Adipose tissue (tissue), 3 donors: ENCODE measurements around the gene RABL6. TPM values are rescaled to one million over a fixed set of nuclear protein-coding genes. Genes with fewer than 3 reads are reported as not detected.
"Not testable (repeated sequence)": the region's sequence is repeated elsewhere in the genome, so short reads cannot be mapped to it uniquely, and the experiment has no call there.

Experiments used
- H3K27ac ChIP-seq: one replicate; pipeline ENCODE4 v1.5.1; 2013; ENCODE audit warnings: low read depth, low read length
- WGBS, 3 donors: extraction: QIAGEN DNeasy Blood & Tissue Kit; methylation state at CpG; one replicate each; pipeline ENCODE4 v1.1.7; 2013; 5-methylcytosine and 5-hydroxymethylcytosine counted together
- polyA plus RNA-seq, 3 donors: library from polyadenylated mRNA; stranded (reverse); fragments of 200-250 nt; gene quantifications; one replicate each; pipeline ENCODE4 v1.2.3, GENCODE V29; 2013
- donor health status: healthy with polysubstance abuse.
- donor health status: Bipolar disorder and iron deficiency.
- donor health status: healthy.

RABL6 gene
- polyA plus RNA-seq, 3 donors = 51.5 to 55.7 (median 54.4) TPM

- peak overlapping the region; percentile 32 for H3K27ac ChIP-seq
- WGBS, 3 donors = 2 to 4% (median 2%) methylated on average over 28 to 29 of the region's 29 CpGs
These were observed 16.1 kb upstream of the RABL6 start for GRCh38 chr9:136791516-136792276.

GRCh38 chr9:136792321-136793085 lies 15.2 kb upstream of the RABL6 start:
- WGBS, 3 donors = 68 to 75% (median 69%) methylated on average over 15 of the region's 15 CpGs
- H3K27ac ChIP-seq = no peak overlapping the region

DNA sequence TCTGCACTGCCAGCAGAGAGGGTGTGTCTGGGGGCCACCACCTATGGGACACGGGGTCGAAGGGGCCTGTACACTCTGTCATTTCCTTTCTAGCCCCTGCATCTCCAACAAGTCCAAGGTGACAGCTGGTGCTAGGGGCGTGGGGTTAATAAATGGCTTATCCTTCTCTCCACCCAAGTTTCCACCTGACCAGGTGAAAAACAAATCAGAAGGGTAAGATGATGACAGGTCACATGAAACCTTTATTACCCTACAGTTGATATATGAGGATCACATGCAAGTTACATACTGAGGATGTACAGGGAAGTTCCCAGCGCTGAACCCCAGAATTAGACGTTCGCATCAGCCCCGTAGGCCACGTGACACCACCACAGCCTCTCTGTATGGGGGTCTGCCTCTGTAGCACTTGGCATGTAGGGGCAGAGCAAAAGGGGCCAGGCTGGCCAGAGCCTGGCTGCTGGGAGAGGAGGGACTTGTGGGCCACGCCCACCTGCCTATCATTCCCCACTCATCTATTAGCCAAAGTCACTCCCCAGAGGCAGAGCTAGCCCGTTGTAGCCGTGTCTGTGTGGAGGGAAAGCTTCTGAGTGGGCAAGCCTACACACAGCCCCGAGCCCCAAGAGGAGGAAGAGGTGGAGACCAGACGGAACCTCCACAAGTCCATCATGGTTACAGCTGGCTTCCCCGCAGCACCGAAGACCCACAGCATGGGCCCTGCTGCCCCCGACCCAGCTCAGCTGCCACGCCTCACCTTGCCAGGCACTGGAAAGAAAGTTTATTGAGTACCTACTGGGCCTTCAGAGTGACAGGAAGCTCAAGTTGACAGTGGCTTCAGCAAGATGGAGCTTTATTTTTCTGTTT lies 14.4 kb upstream of the RABL6 start:
- 77 to 83% (median 80%) methylated on average over 16 to 17 of the region's 17 CpGs for WGBS, 3 donors
- no peak overlapping the region for H3K27ac ChIP-seq

DNA sequence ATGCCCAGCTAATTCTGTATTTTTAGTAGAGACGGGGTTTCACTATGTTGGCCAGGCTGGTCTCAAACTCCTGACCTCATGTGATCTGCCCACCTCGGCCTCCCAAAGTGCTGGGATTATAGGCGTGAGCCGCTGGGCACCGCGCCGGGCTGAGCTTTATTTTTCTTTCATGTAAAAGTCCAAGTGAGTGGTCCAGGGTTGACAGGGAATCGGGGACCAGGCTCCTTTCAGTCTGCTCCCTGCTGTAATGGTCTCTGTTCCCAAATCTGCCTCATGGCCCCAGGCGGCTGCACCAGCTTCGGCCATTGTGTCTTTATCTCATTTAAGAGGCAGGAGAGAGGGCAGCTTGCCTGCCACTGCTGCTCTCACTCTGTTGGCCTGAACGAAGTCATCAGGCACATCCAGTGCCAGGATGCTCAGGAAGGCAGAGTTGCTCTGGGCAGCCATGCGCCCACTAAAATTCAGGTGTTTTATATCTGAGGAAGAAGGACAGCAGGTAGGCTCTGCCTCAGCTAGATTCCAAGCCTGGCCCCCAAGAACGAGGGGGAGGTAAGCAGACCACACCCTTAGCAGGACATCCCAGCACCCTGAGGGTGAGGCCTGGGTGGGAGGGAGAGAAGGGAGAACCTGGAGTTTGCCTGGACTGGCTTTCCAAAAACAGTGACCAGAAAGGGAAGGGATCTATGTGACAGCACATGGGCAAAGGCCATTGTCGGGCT lies 13.3 kb upstream of the RABL6 start:
- H3K27ac ChIP-seq = no peak overlapping the region
- 83 to 89% (median 86%) methylated on average over 14 of the region's 14 CpGs for WGBS, 3 donors

DNA sequence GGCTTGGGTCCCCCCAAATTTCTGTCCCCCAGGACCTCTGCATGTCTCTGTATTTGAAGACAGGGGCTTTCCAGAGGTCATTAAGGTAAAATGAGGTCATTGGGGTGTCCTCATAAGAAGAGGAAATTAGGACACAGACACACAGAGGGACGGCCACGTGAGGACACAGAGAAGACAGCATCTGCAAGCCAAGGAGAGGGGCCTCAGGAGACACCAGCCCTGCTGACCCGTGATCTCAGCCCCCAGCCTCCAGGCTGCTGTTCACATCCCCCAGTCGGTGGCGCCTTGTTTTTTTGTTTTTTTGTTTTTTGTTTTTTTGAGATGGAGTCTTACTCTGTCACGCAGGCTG lies 12.8 kb upstream of the RABL6 start:
- WGBS, 3 donors = 42 to 65% (median 43%) methylated on average over 6 of the region's 6 CpGs
- no peak overlapping the region for H3K27ac ChIP-seq

DNA sequence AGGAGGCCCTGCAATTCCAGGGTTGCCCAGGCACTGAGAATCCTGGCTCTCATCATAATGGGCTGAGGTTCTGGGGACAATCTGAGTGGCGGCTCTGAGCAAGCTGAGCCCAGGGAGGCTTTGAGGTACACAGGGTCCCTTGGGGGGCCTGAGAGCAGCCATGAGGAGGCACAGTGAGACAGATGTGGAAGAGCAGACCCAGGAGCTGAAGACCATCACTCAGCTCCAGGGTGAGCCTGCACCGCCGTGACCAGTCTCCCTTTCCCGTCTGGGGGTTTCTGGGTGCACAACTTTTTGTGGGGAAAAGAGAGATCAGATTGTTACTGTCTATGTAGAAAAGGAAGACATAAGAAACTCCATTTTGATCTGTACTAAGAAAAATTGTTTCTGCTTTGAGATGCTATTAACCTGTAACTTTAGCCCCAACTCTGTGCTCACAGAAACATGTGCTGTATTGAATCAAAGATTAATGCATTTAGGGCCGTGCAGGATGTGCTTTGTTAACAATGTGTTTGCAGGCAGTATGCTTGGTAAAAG lies 11.4 kb upstream of the RABL6 start, which contains the start of gene CCDC183:
Gene CCDC183 (plus strand): TSS at position 101 of the 537 bp plus-strand sequence. CDS start 60 bp downstream, at position 161.
- no peak within 1 kb of the TSS for H3K27ac ChIP-seq
- WGBS, 3 donors = 40 to 45% (median 44%) methylated on average over 5 of the region's 5 CpGs

DNA sequence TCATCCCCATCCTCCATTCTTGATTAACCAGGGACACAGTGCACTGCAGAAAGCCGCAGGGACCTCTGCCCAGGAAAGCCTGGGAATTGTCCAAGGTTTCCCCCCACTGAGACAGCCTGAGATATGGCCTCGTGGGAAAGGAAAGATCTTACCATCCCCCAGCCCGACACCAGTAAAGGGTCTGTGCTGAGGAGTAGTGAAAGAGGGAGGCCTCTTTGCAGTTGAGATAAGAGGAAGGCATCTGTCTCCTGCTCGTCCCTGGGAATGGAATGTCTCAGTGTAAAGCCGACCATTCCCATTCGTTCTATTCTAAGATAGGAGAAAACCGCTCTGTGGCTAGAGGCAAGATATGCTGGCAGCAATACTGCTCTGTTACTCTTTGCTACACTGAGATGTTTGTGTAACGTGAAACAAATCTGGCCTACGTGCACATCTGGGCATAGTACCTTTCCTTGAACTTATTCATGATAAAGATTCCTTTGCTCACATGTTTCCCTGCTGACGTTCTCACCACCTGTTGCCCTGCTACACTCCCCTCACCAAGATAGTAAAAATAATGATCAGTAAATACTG lies 10.9 kb upstream of the RABL6 start:
- WGBS, 3 donors = 4 to 19% (median 13%) methylated on average over 10 of the region's 10 CpGs
- not testable (repeated sequence) for H3K27ac ChIP-seq

GRCh38 chr9:136798708-136799078 lies 9.1 kb upstream of the RABL6 start:
- WGBS, 3 donors = 60 to 87% (median 74%) methylated on average over 6 of the region's 6 CpGs
- H3K27ac ChIP-seq = no peak overlapping the region

GRCh38 chr9:136799079-136799853 lies 8.5 kb upstream of the RABL6 start:
- H3K27ac ChIP-seq = no peak overlapping the region
- WGBS, 3 donors = 8 to 21% (median 20%) methylated on average over 35 of the region's 35 CpGs

DNA sequence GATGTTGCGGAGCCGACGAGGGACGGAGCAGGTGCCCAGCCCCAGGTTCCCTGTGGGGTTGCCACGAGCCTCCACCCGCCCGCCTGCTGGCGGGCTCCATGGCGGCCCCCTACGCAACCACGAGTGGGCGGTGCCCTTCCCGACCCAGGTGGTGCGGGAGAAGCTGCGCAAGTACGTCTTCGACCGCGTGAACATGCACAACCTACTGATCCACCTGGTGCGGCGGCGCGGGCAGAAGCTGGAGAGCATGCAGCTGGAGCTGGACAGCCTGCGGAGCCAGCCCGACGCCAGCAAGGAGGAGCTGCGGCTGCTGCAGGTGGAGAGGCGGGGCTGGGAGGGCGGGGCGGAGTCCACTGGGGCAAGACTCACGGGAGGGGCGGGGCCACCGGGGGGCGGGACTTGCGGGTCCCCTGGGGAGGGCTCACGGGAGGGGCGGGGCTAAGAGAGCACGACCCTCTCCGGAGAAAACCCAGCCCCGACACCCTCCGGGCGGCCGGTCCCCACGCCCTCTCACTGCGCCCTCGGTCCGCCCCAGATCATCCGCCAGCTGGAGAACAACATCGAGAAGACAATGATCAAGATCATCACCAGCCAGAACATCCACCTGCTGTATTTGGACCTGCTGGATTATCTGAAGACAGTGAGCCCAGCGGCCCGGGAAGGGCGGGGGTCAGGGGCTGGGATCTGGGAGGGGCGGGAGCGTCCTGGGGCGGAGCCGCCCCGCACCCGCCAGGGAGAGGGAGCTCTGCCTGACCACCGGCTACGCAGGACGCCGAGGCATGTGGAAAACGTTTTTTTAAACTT lies 7.7 kb upstream of the RABL6 start:
- 0 to 1% (median 1%) methylated on average over 52 to 63 of the region's 63 CpGs for WGBS, 3 donors
- H3K27ac ChIP-seq = no peak overlapping the region

DNA sequence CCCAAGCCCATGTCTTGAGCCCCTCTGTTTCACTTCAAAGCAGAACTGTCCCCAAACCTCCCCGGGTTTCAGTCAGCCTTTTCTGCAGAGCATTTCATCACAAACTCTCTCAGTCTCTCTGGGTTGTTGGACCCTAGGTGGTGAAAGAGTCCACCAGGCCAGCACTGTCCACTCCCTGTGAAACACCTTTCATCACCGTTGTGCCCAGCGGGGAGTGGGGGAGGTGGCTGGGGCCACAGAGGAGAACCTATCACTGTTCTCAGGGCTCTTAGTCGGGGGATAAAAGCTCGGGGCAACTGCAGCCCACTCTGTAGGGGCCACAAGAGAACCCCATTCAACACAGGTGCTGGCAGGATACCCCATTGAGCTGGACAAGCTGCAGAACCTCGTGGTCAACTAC lies 5.4 kb upstream of the RABL6 start:
- no peak overlapping the region for H3K27ac ChIP-seq
- WGBS, 3 donors = 81 to 87% (median 86%) methylated on average over 6 of the region's 6 CpGs

- 95 to 98% (median 95%) methylated on average over 6 to 8 of the region's 9 CpGs for WGBS, 3 donors
- not testable (repeated sequence) for H3K27ac ChIP-seq
These were observed 4.7 kb upstream of the RABL6 start for GRCh38 chr9:136803009-136803550.

GRCh38 chr9:136803551-136804508 lies 3.9 kb upstream of the RABL6 start:
- WGBS, 3 donors = 94 to 96% (median 94%) methylated on average over 22 of the region's 22 CpGs
- no peak overlapping the region for H3K27ac ChIP-seq

- 93 to 96% (median 94%) methylated on average over 20 of the region's 20 CpGs for WGBS, 3 donors
- H3K27ac ChIP-seq = no peak overlapping the region
These were observed 3.1 kb upstream of the RABL6 start for GRCh38 chr9:136804509-136805206.
